Coronary artery (tissue), 2 donors: Measurements from ENCODE around the gene GALNT17.

ENCODE experiments used
- DNase-seq: peaks from one replicate; pipeline ENCODE4 v3.0.0-alpha.2; 2017; ENCODE audit warnings: low spot score
- H3K27ac ChIP-seq, 2 donors: fragments of 200-600 bp; sonication (generic); one replicate each; pipeline ENCODE4 v1.5.1; 2016 to 2019
- H3K4me3 ChIP-seq: fragments of 200-600 bp; sonication (generic); 2 replicates; pipeline ENCODE4 v1.5.1; 2016; ENCODE audit warnings: mild to moderate bottlenecking, moderate library complexity
- TF ChIP-seq, protein P1 (sequence below): fragments of 200-600 bp; sonication (generic); IDR thresholded peaks from one replicate; pipeline ENCODE4 v1.5.1; 2019; ENCODE audit warnings: antibody characterized with exemption

GALNT17 gene

DNA sequence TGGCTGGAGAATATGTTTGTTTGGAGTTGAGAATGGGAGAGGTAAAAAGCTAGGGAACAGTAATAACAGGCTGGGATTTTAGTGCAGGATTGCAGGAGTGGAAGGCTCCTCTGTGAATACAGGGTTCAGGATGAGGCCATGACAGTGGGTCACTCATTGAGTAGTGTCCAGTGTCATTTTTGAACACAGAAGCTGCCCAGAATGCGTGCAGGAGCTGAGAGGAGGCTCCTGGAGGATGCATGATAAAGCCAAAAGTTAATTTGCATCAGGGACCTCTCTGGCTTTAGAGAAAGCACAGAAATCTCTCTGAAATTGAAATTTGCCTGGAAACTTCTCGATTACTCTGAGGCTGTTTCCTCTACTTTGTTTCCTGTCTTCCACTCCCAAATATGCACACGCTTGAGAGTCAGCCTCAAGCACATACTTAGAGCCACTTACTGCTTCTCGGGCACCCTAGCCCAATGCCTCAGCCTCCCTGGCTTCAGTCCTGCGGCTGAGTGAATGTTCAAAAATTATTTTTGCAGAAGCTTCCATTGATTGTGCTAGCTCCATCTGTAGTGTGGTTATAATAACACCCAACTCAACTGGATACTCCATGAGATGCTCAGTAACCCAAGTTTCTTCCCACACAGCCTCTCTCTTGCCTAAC is 1.8 kb upstream of the GALNT17 start:
- H3K4me3 ChIP-seq, result no peak overlapping the region
- no peak for DNase-seq

GRCh38 chr7:71131256-71132126 is 453 bp upstream of the GALNT17 start:
- DNase-seq, result peak; percentile 76
- TF ChIP-seq, protein P1, sequence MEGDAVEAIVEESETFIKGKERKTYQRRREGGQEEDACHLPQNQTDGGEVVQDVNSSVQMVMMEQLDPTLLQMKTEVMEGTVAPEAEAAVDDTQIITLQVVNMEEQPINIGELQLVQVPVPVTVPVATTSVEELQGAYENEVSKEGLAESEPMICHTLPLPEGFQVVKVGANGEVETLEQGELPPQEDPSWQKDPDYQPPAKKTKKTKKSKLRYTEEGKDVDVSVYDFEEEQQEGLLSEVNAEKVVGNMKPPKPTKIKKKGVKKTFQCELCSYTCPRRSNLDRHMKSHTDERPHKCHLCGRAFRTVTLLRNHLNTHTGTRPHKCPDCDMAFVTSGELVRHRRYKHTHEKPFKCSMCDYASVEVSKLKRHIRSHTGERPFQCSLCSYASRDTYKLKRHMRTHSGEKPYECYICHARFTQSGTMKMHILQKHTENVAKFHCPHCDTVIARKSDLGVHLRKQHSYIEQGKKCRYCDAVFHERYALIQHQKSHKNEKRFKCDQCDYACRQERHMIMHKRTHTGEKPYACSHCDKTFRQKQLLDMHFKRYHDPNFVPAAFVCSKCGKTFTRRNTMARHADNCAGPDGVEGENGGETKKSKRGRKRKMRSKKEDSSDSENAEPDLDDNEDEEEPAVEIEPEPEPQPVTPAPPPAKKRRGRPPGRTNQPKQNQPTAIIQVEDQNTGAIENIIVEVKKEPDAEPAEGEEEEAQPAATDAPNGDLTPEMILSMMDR, result peak; percentile 11
- H3K27ac ChIP-seq, result peak overlapping the region; percentile 54 to 79
- peak overlapping the region; percentile 79 for H3K4me3 ChIP-seq

More for the DNA sequence above, 1.8 kb upstream of the GALNT17 start:
- H3K27ac ChIP-seq, result no peak overlapping the region
- TF ChIP-seq, protein P1, result no peak

DNA sequence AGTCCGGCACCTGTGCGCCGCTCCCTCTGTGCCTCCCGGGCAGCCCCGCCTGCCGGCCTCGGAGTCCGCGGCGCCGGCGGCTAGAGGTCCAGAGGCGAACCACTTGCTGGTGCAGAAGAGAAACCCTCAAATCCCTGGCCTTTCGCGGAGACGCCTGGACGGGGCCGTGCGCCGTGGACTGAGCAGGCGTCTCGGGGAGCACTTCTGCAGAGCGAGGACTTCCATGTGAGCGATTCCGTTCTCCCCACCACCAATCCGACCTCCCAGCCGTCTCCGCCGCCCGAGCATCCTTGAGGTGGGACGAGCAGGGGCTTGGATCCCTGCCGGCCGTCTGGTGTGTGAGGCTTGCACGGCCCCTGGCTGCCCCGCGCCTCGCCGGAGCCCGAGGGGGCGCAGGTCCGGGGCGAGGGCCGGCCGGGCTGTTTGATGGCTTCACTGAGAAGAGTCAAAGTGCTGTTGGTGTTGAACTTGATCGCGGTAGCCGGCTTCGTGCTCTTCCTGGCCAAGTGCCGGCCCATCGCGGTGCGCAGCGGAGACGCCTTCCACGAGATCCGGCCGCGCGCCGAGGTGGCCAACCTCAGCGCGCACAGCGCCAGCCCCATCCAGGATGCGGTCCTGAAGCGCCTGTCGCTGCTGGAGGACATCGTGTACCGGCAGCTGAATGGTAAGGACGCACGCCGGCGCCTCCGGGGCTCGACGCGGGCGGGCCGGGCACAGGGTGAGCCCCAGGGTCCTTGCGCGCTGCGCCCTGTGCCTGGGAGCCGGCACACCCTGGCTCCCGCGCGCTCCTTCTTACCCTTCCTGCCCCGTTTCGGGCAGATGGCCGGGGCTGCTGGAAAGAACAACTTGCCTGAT is 660 bp downstream of the GALNT17 start:
- TF ChIP-seq, protein P1, result no peak
- no peak for DNase-seq
- Histone ChIP-seq H3K4me3 (peak overlapping the region; percentile 79), H3K27ac (peak overlapping the region; percentile 54 to 79)

DNA sequence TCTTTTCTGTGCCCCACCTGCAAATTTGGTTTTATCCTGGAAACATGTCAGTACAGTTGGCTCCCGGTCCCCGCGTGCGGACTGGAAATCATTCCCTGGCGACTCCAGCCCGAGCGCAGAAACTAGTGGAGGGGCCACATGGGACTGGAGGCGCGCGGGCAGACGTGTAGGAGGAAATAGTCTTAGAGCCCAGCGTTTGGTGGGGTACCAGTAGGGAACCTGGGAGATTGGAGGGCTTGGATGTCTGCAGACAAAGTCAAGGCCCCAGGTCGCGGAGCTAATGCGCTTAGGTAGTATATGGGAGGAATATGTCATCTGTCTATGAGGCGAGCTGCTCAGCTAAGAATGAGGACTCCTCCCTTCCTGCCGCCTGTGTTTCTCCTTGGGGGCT is 1.3 kb downstream of the GALNT17 start:
- Histone ChIP-seq H3K27ac (no peak overlapping the region), H3K4me3 (peak overlapping the region; percentile 79)
- TF ChIP-seq, protein P1, result no peak
- DNase-seq, result no peak

DNA sequence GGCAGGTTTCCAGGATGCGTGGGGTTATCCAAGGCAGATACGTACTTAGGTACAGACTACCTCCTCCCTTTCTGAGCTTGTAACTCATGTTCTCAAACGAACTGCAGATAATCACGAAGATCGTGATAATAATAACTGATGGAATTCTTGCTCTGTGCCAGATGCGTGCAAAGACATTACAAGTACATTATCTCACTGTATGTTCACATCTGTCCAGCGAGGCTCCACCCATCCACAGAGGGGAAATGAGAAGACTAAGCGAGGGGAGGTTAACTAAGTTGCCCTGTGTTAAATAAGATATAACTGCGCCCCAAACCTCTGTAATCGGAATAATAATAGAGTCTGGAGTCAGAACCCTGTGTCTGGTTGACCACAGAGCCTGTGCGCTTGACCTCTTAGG is 1.9 kb downstream of the GALNT17 start:
- Histone ChIP-seq H3K27ac (no peak overlapping the region), H3K4me3 (peak overlapping the region; percentile 79)
- DNase-seq, result no peak
- TF ChIP-seq, protein P1, result no peak

- Histone ChIP-seq H3K4me3 (no peak overlapping the region), H3K27ac (no peak overlapping the region)
- TF ChIP-seq, protein P1, result no peak
- no peak for DNase-seq
Observed at GRCh38 chr7:71135116-71135515, 3.2 kb downstream of the GALNT17 start.
